Activated naive CD8-positive, alpha-beta T cell treated with anti-CD3 and anti-CD28 coated beads, Interleukin-2, amount 10 ng/mL, durations not matched to agents 7 days and 5 days (primary cell): ENCODE results near the gene NDUFB5. TPM values are rescaled to one million over a fixed set of nuclear protein-coding genes. Genes with fewer than 3 reads are reported as not detected.
"Not testable (repeated sequence)": the region's sequence is repeated elsewhere in the genome, so short reads cannot be mapped to it uniquely, and the experiment has no call there.

Source experiments
- ATAC-seq: fragments of 150-1000 bp; cut with Tn5 transposase; one replicate; pipeline ENCODE4 v1.10.0; 2021; ENCODE audit warnings: low read depth, moderate library complexity
- POLR2A ChIA-PET: fragments of 350-600 bp; sonication (Branson Sonifier 250); formaldehyde crosslinking; loops from one replicate; lab custom pipeline; 2021; ENCODE audit warnings: antibody characterized with exemption; lab: Charles Lee
- DNase-seq: peaks from one replicate; pipeline ENCODE4 v3.0.0; 2021
- H3K27ac Mint-ChIP-seq: one replicate; pipeline ENCODE4 v1.8.0; 2022; ENCODE audit warnings: mild to moderate bottlenecking, mixed read lengths
- H3K27me3 Mint-ChIP-seq: one replicate; pipeline ENCODE4 v1.8.0; 2022; ENCODE audit warnings: mild to moderate bottlenecking, moderate library complexity, mixed read lengths
- H3K36me3 Mint-ChIP-seq: one replicate; pipeline ENCODE4 v1.8.0; 2021; ENCODE audit warnings: mild to moderate bottlenecking, mixed read lengths
- H3K4me1 Mint-ChIP-seq: one replicate; pipeline ENCODE4 v1.8.0; 2021; ENCODE audit warnings: mixed read lengths
- H3K4me3 Mint-ChIP-seq: one replicate; pipeline ENCODE4 v1.8.0; 2022; ENCODE audit warnings: mild to moderate bottlenecking, moderate library complexity, mixed read lengths
- H3K9me3 Mint-ChIP-seq: one replicate; pipeline ENCODE4 v1.8.0; 2021; ENCODE audit warnings: mixed read lengths
- total RNA-seq, 2 experiments: library from RNA; stranded (reverse); gene quantifications; one replicate each; pipeline ENCODE4 v1.2.3, GENCODE V29; 2021

The NDUFB5 gene
- total RNA-seq, 2 experiments from 2014 or later, result 80.7 to 89.1 TPM

GRCh38 chr3:179603831-179604230 is 763 bp upstream of the NDUFB5 start:
- Mint-ChIP-seq H3K36me3 (peaks cover 13% of the 10 kb centered on the region), H3K4me3 (peak overlapping the region; percentile 90), H3K4me1 (peaks cover 21% of the 10 kb centered on the region), H3K9me3 (no peaks in the 10 kb centered on the region), H3K27me3 (no peaks in the 10 kb centered on the region), H3K27ac (peak overlapping the region; percentile 99)
- POLR2A ChIA-PET, result interaction anchor here (0.7 to 2.3 kb wide), 3 partner anchors 39 to 50 kb away, joined by 3 to 6 read pairs (median 3); no protein-coding TSS in a partner anchor
- DNase-seq (no peak), ATAC-seq (no peak)

GRCh38 chr3:179606534-179607085 is 2.0 kb downstream of the NDUFB5 start:
- Mint-ChIP-seq H3K4me1 (peaks cover 35% of the 10 kb centered on the region), H3K27me3 (no peaks in the 10 kb centered on the region), H3K36me3 (peaks cover 13% of the 10 kb centered on the region), H3K4me3 (peak overlapping the region; percentile 13), H3K27ac (peak overlapping the region; percentile 51), H3K9me3 (no peaks in the 10 kb centered on the region)
- DNase-seq, result no peak
- no peak for ATAC-seq
- POLR2A ChIA-PET, result no interaction called here

- Mint-ChIP-seq H3K4me1 (peaks cover 33% of the 10 kb centered on the region), H3K9me3 (no peaks in the 10 kb centered on the region), H3K4me3 (peak overlapping the region; percentile 82), H3K27ac (peak overlapping the region; percentile 95), H3K27me3 (no peaks in the 10 kb centered on the region), H3K36me3 (peaks cover 13% of the 10 kb centered on the region)
- peak; percentile 50 for ATAC-seq
- DNase-seq, result no peak
- POLR2A ChIA-PET, result no interaction called here
These were observed 4.5 kb downstream of the NDUFB5 start for GRCh38 chr3:179608931-179609720.

GRCh38 chr3:179610066-179610465 is 5.5 kb downstream of the NDUFB5 start:
- ATAC-seq (no peak), DNase-seq (no peak)
- Mint-ChIP-seq H3K27me3 (no peaks in the 10 kb centered on the region), H3K36me3 (peaks cover 13% of the 10 kb centered on the region), H3K4me1 (peaks cover 33% of the 10 kb centered on the region), H3K4me3 (no peak overlapping the region), H3K9me3 (no peaks in the 10 kb centered on the region), H3K27ac (peak overlapping the region; percentile 95)
- POLR2A ChIA-PET, result interaction anchor here (0.7 kb wide), 1 partner anchor 43 kb away, joined by 3 read pairs; no protein-coding TSS in a partner anchor

GRCh38 chr3:179613807-179614206 is 9.2 kb downstream of the NDUFB5 start:
- H3K36me3 Mint-ChIP-seq, result peaks cover 19% of the 10 kb centered on the region
- no peak overlapping the region for H3K27ac Mint-ChIP-seq
- no peaks in the 10 kb centered on the region for H3K27me3 Mint-ChIP-seq
- peaks cover 17% of the 10 kb centered on the region for H3K4me1 Mint-ChIP-seq
- no peaks in the 10 kb centered on the region for H3K9me3 Mint-ChIP-seq
- POLR2A ChIA-PET, result no interaction called here
- H3K4me3 Mint-ChIP-seq, result no peak overlapping the region
- no peak for ATAC-seq
- DNase-seq, result no peak

- no peak overlapping the region for H3K27ac Mint-ChIP-seq
- no peak for ATAC-seq
- H3K27me3 Mint-ChIP-seq, result no peaks in the 10 kb centered on the region
- no peak for DNase-seq
- peaks cover 33% of the 10 kb centered on the region for H3K36me3 Mint-ChIP-seq
- H3K9me3 Mint-ChIP-seq, result no peaks in the 10 kb centered on the region
- POLR2A ChIA-PET, result no interaction called here
- no peak overlapping the region for H3K4me3 Mint-ChIP-seq
- H3K4me1 Mint-ChIP-seq, result peaks cover 5% of the 10 kb centered on the region
These were observed 11.0 kb downstream of the NDUFB5 start for GRCh38 chr3:179615458-179616173.

- no peaks in the 10 kb centered on the region for H3K27me3 Mint-ChIP-seq
- no peaks in the 10 kb centered on the region for H3K4me1 Mint-ChIP-seq
- H3K4me3 Mint-ChIP-seq, result no peak overlapping the region
- no peaks in the 10 kb centered on the region for H3K9me3 Mint-ChIP-seq
- DNase-seq (no peak), ATAC-seq (no peak)
- POLR2A ChIA-PET, result no interaction called here
- H3K27ac Mint-ChIP-seq, result no peak overlapping the region
- H3K36me3 Mint-ChIP-seq, result peaks cover 53% of the 10 kb centered on the region
These were observed 17.4 kb downstream of the NDUFB5 start for GRCh38 chr3:179622023-179622422.

GRCh38 chr3:179624451-179624850 is 19.9 kb downstream of the NDUFB5 start:
- Mint-ChIP-seq H3K27ac (no peak overlapping the region), H3K4me3 (no peak overlapping the region), H3K27me3 (no peaks in the 10 kb centered on the region), H3K9me3 (no peaks in the 10 kb centered on the region), H3K4me1 (no peaks in the 10 kb centered on the region), H3K36me3 (peaks cover 38% of the 10 kb centered on the region)
- no peak for DNase-seq
- POLR2A ChIA-PET, result no interaction called here
- no peak for ATAC-seq

- no peak overlapping the region for H3K4me3 Mint-ChIP-seq
- POLR2A ChIA-PET, result no interaction called here
- no peaks in the 10 kb centered on the region for H3K4me1 Mint-ChIP-seq
- H3K27ac Mint-ChIP-seq, result no peak overlapping the region
- peaks cover under 1% of the 10 kb centered on the region for H3K36me3 Mint-ChIP-seq
- no peaks in the 10 kb centered on the region for H3K27me3 Mint-ChIP-seq
- DNase-seq, result no peak
- ATAC-seq, result no peak
- H3K9me3 Mint-ChIP-seq, result no peaks in the 10 kb centered on the region
These were observed 26.3 kb downstream of the NDUFB5 start for GRCh38 chr3:179630753-179631451.

GRCh38 chr3:179640469-179640868 is 35.9 kb downstream of the NDUFB5 start:
- Mint-ChIP-seq H3K9me3 (no peaks in the 10 kb centered on the region), H3K27ac (no peak overlapping the region), H3K4me1 (peaks cover 7% of the 10 kb centered on the region), H3K36me3 (no peaks in the 10 kb centered on the region), H3K4me3 (no peak overlapping the region), H3K27me3 (no peaks in the 10 kb centered on the region)
- no peak for DNase-seq
- POLR2A ChIA-PET, result no interaction called here
- no peak for ATAC-seq

GRCh38 chr3:179642871-179643270 is 38.3 kb downstream of the NDUFB5 start:
- H3K9me3 Mint-ChIP-seq, result no peaks in the 10 kb centered on the region
- H3K27me3 Mint-ChIP-seq, result peaks cover 1% of the 10 kb centered on the region
- ATAC-seq (no peak), DNase-seq (no peak)
- no peaks in the 10 kb centered on the region for H3K36me3 Mint-ChIP-seq
- H3K27ac Mint-ChIP-seq, result no peak overlapping the region
- H3K4me1 Mint-ChIP-seq, result peaks cover 7% of the 10 kb centered on the region
- no peak overlapping the region for H3K4me3 Mint-ChIP-seq
- POLR2A ChIA-PET, result no interaction called here

- H3K27ac Mint-ChIP-seq, DNase-seq, H3K9me3 Mint-ChIP-seq, POLR2A ChIA-PET, H3K4me1 Mint-ChIP-seq, H3K4me3 Mint-ChIP-seq, ATAC-seq, H3K27me3 Mint-ChIP-seq, H3K36me3 Mint-ChIP-seq: not testable (repeated sequence)
These were observed 39.2 kb downstream of the NDUFB5 start for GRCh38 chr3:179643837-179644236.

- peaks cover 11% of the 10 kb centered on the region for H3K4me1 Mint-ChIP-seq
- no peak overlapping the region for H3K27ac Mint-ChIP-seq
- no peak for ATAC-seq
- no peak for DNase-seq
- H3K36me3 Mint-ChIP-seq, result no peaks in the 10 kb centered on the region
- no peaks in the 10 kb centered on the region for H3K9me3 Mint-ChIP-seq
- peaks cover 8% of the 10 kb centered on the region for H3K27me3 Mint-ChIP-seq
- POLR2A ChIA-PET, result no interaction called here
- no peak overlapping the region for H3K4me3 Mint-ChIP-seq
These were observed 41.6 kb downstream of the NDUFB5 start for GRCh38 chr3:179646177-179646576.
